GM12878 (cell line): ENCODE measurements around the gene CSDE1. TPM values are rescaled to one million over a fixed set of nuclear protein-coding genes. Genes with fewer than 3 reads are reported as not detected.

Experiments
- ATAC-seq: fragments of 200-7000 bp; cut with Tn5 transposase; 3 replicates; pipeline ENCODE4 v1.9.1; 2020; ENCODE audit warnings: mild to moderate bottlenecking, moderate library complexity
- BruUV-seq: library from RNA; stranded (reverse); fragments of 400-500 nt; replicated peaks from 2 replicates; lab custom pipeline; 2021; lab: Mats Ljungman, UMichigan
- CTCF ChIA-PET: fragments of 300-600 bp; sonication (Branson Sonifier 250); formaldehyde crosslinking; extraction: SDS; loops from one replicate; lab custom pipeline; 2021; ENCODE audit warnings: inconsistent platforms; lab: Yijun Ruan, JAX
- POLR2A ChIA-PET: fragments of 350-600 bp; formaldehyde crosslinking; extraction: SDS; loops from one replicate; lab custom pipeline; 2021; ENCODE audit warnings: inconsistent platforms; lab: Charles Lee
- RAD21 ChIA-PET: fragments of 300-600 bp; sonication (Branson Sonifier 250); formaldehyde crosslinking; loops from one replicate; lab custom pipeline; 2023; ENCODE audit warnings: antibody characterized with exemption; ENCODE audit not compliant: unreplicated experiment; lab: Charles Lee
- SMC1A ChIA-PET: fragments of 300-600 bp; sonication (Branson Sonifier 250); formaldehyde crosslinking; loops from one replicate; lab custom pipeline; 2023; ENCODE audit not compliant: unreplicated experiment, uncharacterized antibody; lab: Charles Lee
- DNase-seq: peaks from one replicate; pipeline ENCODE4 v3.0.0-alpha.2; 2011; ENCODE audit warnings: low read depth, low spot score
- FAIRE-seq: peaks from 3 replicates; lab custom pipeline; 2011; peaks lifted over from hg19 to GRCh38; lab: Jason Lieb, UNC
- H2AFZ ChIP-seq: 2 replicates; pipeline ENCODE4 v1.6.0; 2011; ENCODE audit warnings: low read depth, low read length, control low read depth; ENCODE audit not compliant: control insufficient read depth
- H3K27ac ChIP-seq: 2 replicates; pipeline ENCODE4 v1.5.1; 2011; ENCODE audit warnings: control low read depth; ENCODE audit not compliant: control insufficient read depth, insufficient read depth
- H3K27me3 ChIP-seq, 2 experiments: replicated peaks in 1 of 2; 2 replicates each; pipeline versions ENCODE4 v1.6.0 to v1.6.1; 2011; ENCODE audit warnings: low read length in 1 of 2; ENCODE audit not compliant: control insufficient read depth in 2 of 2, insufficient read depth in 2 of 2
- H3K36me3 ChIP-seq, 2 experiments: 2 replicates each; pipeline ENCODE4 v1.5.1; 2011; ENCODE audit warnings: low read length in 1 of 2; ENCODE audit not compliant: control insufficient read depth in 2 of 2, insufficient read depth in 2 of 2
- H3K4me1 ChIP-seq: 2 replicates; pipeline ENCODE4 v1.6.1; 2011; ENCODE audit warnings: mild to moderate bottlenecking, low read length, moderate library complexity, mixed read lengths; ENCODE audit not compliant: control insufficient read depth, insufficient read depth
- H3K4me2 ChIP-seq: 2 replicates; pipeline ENCODE4 v1.6.0; 2011; ENCODE audit warnings: control low read depth; ENCODE audit not compliant: control insufficient read depth, insufficient read depth
- H3K4me3 ChIP-seq: fragments of 200-600 bp; sonication (generic); 2 replicates; pipeline ENCODE4 v1.5.1; 2016
- H3K79me2 ChIP-seq: 2 replicates; pipeline ENCODE4 v1.6.0; 2011; ENCODE audit warnings: low read length; ENCODE audit not compliant: control insufficient read depth, insufficient read depth
- H3K9ac ChIP-seq: 2 replicates; pipeline ENCODE4 v1.8.0; 2011; ENCODE audit warnings: low read length, control low read depth, mixed read lengths; ENCODE audit not compliant: control insufficient read depth, insufficient read depth
- H3K9me3 ChIP-seq: replicated peaks from 3 replicates; pipeline ENCODE4 v1.5.1; 2011; ENCODE audit warnings: mild to moderate bottlenecking, low read length; ENCODE audit not compliant: control insufficient read depth, insufficient read depth
- H4K20me1 ChIP-seq: 2 replicates; pipeline ENCODE4 v1.6.0; 2011; ENCODE audit not compliant: control insufficient read depth, insufficient read depth
- BCL11A ChIP-seq: IDR thresholded peaks from 2 replicates; pipeline ENCODE4 v1.6.1; 2011; ENCODE audit warnings: low read depth, low read length
- CHD1 ChIP-seq: IDR thresholded peaks from 2 replicates; pipeline ENCODE4 v1.6.1; 2012; ENCODE audit warnings: low read depth, low read length, improper control_type of control experiment
- CHD2 ChIP-seq: IDR thresholded peaks from 2 replicates; pipeline ENCODE4 v1.6.1; 2011; ENCODE audit warnings: low read depth, low read length, improper control_type of control experiment, borderline replicate concordance
- CREB1 ChIP-seq: IDR thresholded peaks from 2 replicates; pipeline ENCODE4 v1.6.1; 2012; ENCODE audit warnings: low read depth, mild to moderate bottlenecking, inconsistent platforms
- E4F1 ChIP-seq: fragments of 450-650 bp; IDR thresholded peaks from 2 replicates; pipeline ENCODE4 v1.6.1; 2018; ENCODE audit warnings: borderline replicate concordance, mild to moderate bottlenecking; ENCODE audit not compliant: partially characterized antibody
- EZH2 ChIP-seq: IDR thresholded peaks from 2 replicates; pipeline ENCODE4 v1.6.1; 2012; ENCODE audit warnings: low read depth, mild to moderate bottlenecking, control low read depth, inconsistent platforms, low read length, borderline replicate concordance; ENCODE audit not compliant: control insufficient read depth
- GABPA ChIP-seq: IDR thresholded peaks from 2 replicates; pipeline ENCODE4 v1.6.1; 2014; ENCODE audit warnings: antibody characterized with exemption, low read depth, mild to moderate bottlenecking, inconsistent platforms
- HCFC1 ChIP-seq: fragments of 150-350 bp; IDR thresholded peaks from 2 replicates; pipeline ENCODE4 v1.6.1; 2014; ENCODE audit warnings: low read length
- IKZF1 ChIP-seq: fragments of 450-650 bp; conservative IDR thresholded peaks from 2 replicates; pipeline ENCODE4 v1.6.1; 2017; ENCODE audit warnings: antibody characterized with exemption, mild to moderate bottlenecking
- IKZF2 ChIP-seq, 2 experiments: fragments of 450-650 bp; IDR thresholded peaks; 2 replicates each; pipeline ENCODE4 v1.6.1; 2017; ENCODE audit warnings: mild to moderate bottlenecking in 2 of 2, moderate library complexity in 2 of 2
- KLF5 ChIP-seq: fragments of 450-650 bp; IDR thresholded peaks from 2 replicates; pipeline ENCODE4 v1.6.1; 2014; ENCODE audit warnings: mild to moderate bottlenecking; ENCODE audit not compliant: partially characterized antibody
- LARP7 ChIP-seq: fragments of 450-650 bp; IDR thresholded peaks from 2 replicates; pipeline ENCODE4 v1.6.1; 2017; ENCODE audit warnings: mild to moderate bottlenecking
- NFYA ChIP-seq: IDR thresholded peaks from 2 replicates; pipeline ENCODE4 v1.6.1; 2011; ENCODE audit warnings: low read depth, mild to moderate bottlenecking, low read length, improper control_type of control experiment, borderline replicate concordance
- PML ChIP-seq: IDR thresholded peaks from 2 replicates; pipeline ENCODE4 v1.6.1; 2012; ENCODE audit warnings: low read length, inconsistent platforms
- POLR2AphosphoS2 ChIP-seq: IDR thresholded peaks from 2 replicates; pipeline ENCODE4 v1.6.1; 2011; ENCODE audit warnings: low read depth, mild to moderate bottlenecking, low read length, improper control_type of control experiment, moderate library complexity
- POLR2AphosphoS5 ChIP-seq: IDR thresholded peaks from 2 replicates; pipeline ENCODE4 v1.6.1; 2011; ENCODE audit warnings: mild to moderate bottlenecking, low read length, inconsistent platforms
- SUPT20H ChIP-seq: IDR thresholded peaks from 2 replicates; pipeline ENCODE4 v1.6.1; 2011; ENCODE audit warnings: low read depth, mild to moderate bottlenecking, low read length, moderate library complexity, borderline replicate concordance; ENCODE audit not compliant: control insufficient read depth
- WGBS: methylation state at CpG from one replicate; pipeline ENCODE4 v1.1.6; 2016; ENCODE audit warnings: low lambda C conversion rate; ENCODE audit not compliant: insufficient replicate concordance, insufficient coverage; ENCODE audit errors: missing lambda C conversion rate; 5-methylcytosine and 5-hydroxymethylcytosine counted together
- in situ Hi-C: fragments of 300-500 bp; cut with MboI; formaldehyde crosslinking; loops from 9 replicates; pipeline ENCODE4 v1.14.3; 2018; ENCODE audit warnings: mixed read lengths
- intact Hi-C: fragments of 100-400 bp; cut with micrococcal nuclease; formaldehyde crosslinking; loops from one replicate; pipeline ENCODE4 v1.14.2; 2022; ENCODE audit not compliant: unreplicated experiment
- polyA plus RNA-seq, 11 experiments: library from polyadenylated mRNA; depleted of rRNA in 4 of 11; unstranded in 6 of 11; stranded (reverse) in 5 of 11; fragments of >200 nt; fragmentation: Nextera tagmentation in 4 of 11; fragmentation: Illumina TruSeq in 1 of 11; extraction: Ambion mirVana in 4 of 11; extraction: Trizol in 1 of 11; gene quantifications; 1 replicate in 1 of 11; 2 replicates in 10 of 11; pipeline versions ENCODE4 v1.2.1 to v1.2.3, GENCODE V29; 2011 to 2016; ENCODE audit warnings: inconsistent platforms in 2 of 11, missing spikeins in 2 of 11, low read depth in 1 of 11
- total RNA-seq, 4 experiments: library from RNA; depleted of rRNA in 3 of 4; stranded (reverse); fragments of >200 nt in 3 of 4; fragmentation: Illumina TruSeq in 1 of 4; extraction: Trizol in 1 of 4; gene quantifications; 2 replicates each; pipeline versions ENCODE4 v1.2.1 to v1.2.3, GENCODE V29; 2013 to 2021
- TF ChIP-seq, protein P1 (sequence below): IDR thresholded peaks from 2 replicates; pipeline ENCODE4 v1.6.1; 2012; ENCODE audit warnings: low read length, inconsistent platforms

The CSDE1 gene
- total and polyA plus RNA-seq, 10 of the 15 experiments (the other 5 are each of a cell fraction or from before 2014, with no cell fraction given), result 130 to 390 (median 246) TPM

DNA sequence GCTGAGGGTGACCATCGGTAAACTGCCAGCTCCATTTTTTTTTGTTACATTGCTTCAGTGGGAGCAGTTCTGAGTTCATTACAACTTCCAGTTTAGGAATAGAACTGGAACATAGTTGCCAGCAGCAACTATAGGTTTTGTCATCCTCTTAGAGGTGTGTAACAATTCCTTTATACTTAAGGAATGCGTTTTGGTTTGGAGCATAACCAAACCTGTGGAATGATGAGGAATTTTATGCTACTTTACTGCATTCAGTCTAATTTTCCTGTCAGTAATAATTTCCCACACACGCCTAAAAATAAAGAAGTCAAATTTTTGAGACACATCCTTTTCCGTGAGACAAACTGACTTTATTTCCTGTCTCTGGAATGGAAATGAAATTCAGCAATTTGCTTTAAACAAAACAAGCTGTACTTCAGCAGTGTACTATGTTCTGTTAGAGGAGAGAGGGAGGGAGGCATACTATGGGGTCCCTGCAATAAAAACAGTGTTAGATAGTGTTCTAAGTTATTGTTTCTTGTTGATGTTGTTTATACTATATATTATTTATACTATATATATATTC, 57.7 kb downstream of the CSDE1 start:
- BruUV-seq, result no TSS peak
- in situ Hi-C loops (no loop called here), intact Hi-C loops (no loop called here)
- Histone ChIP-seq H3K4me3 (no peak overlapping the region), H2AFZ (no peak overlapping the region), H3K36me3 (no peaks in the 10 kb centered on the region), H3K4me2 (no peak overlapping the region), H3K4me1 (no peaks in the 10 kb centered on the region; the same call in 1 of the 2 replicates), H3K27me3 (no peaks in the 10 kb centered on the region), H3K9ac (no peak overlapping the region), H3K9me3 (no peaks in the 10 kb centered on the region), H3K27ac (no peak overlapping the region), H3K79me2 (no peaks in the 10 kb centered on the region), H4K20me1 (no peaks in the 10 kb centered on the region)
- RAD21 ChIA-PET, result no interaction called here
- SMC1A ChIA-PET, result interaction anchor here (1.0 kb wide), 1 partner anchor 16 kb away, joined by 3 read pairs; no protein-coding TSS in a partner anchor
- 28% methylated on average over 4 of the region's 4 CpGs for WGBS
- TF ChIP-seq POLR2AphosphoS5, result no peak
- TF ChIP-seq SUPT20H, result no peak
- no peak for TF ChIP-seq PML
- no peak for TF ChIP-seq IKZF1
- no peak for TF ChIP-seq NFYA
- no peak for TF ChIP-seq LARP7
- TF ChIP-seq IKZF2 (IDR thresholded peaks at IDR 0.05), result no peak
- no peak for TF ChIP-seq E4F1
- no peak for TF ChIP-seq CHD1
- no peak for TF ChIP-seq KLF5
- TF ChIP-seq POLR2AphosphoS2, result no peak
- no peak for TF ChIP-seq BCL11A
- TF ChIP-seq GABPA, result no peak
- no peak for TF ChIP-seq CHD2
- TF ChIP-seq, protein P1, sequence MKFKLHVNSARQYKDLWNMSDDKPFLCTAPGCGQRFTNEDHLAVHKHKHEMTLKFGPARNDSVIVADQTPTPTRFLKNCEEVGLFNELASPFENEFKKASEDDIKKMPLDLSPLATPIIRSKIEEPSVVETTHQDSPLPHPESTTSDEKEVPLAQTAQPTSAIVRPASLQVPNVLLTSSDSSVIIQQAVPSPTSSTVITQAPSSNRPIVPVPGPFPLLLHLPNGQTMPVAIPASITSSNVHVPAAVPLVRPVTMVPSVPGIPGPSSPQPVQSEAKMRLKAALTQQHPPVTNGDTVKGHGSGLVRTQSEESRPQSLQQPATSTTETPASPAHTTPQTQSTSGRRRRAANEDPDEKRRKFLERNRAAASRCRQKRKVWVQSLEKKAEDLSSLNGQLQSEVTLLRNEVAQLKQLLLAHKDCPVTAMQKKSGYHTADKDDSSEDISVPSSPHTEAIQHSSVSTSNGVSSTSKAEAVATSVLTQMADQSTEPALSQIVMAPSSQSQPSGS, result no peak
- TF ChIP-seq EZH2, result no peak
- no peak for TF ChIP-seq CREB1
- TF ChIP-seq HCFC1, result no peak
- CTCF ChIA-PET, result interaction anchor here (0.7 kb wide), 1 partner anchor 96 kb away, joined by 3 read pairs; no protein-coding TSS in a partner anchor
- POLR2A ChIA-PET, result no interaction called here
- FAIRE-seq (no peak), ATAC-seq (no peak), DNase-seq (no peak)
